GM21526 (cell line): ENCODE data around the gene MXD4.

Source experiments
- ATAC-seq: cut with Tn5 transposase; IDR thresholded peaks from one replicate; pipeline ENCODE4 v1.9.1; 2021; ENCODE audit warnings: moderate library complexity; ENCODE audit not compliant: unreplicated experiment, low FRiP score

Gene MXD4

GRCh38 chr4:2292646-2293108, 30.8 kb upstream of the MXD4 start:
- ATAC-seq = no peak

- ATAC-seq = no peak
Measured at GRCh38 chr4:2291705-2292645, 30.1 kb upstream of the MXD4 start.

DNA sequence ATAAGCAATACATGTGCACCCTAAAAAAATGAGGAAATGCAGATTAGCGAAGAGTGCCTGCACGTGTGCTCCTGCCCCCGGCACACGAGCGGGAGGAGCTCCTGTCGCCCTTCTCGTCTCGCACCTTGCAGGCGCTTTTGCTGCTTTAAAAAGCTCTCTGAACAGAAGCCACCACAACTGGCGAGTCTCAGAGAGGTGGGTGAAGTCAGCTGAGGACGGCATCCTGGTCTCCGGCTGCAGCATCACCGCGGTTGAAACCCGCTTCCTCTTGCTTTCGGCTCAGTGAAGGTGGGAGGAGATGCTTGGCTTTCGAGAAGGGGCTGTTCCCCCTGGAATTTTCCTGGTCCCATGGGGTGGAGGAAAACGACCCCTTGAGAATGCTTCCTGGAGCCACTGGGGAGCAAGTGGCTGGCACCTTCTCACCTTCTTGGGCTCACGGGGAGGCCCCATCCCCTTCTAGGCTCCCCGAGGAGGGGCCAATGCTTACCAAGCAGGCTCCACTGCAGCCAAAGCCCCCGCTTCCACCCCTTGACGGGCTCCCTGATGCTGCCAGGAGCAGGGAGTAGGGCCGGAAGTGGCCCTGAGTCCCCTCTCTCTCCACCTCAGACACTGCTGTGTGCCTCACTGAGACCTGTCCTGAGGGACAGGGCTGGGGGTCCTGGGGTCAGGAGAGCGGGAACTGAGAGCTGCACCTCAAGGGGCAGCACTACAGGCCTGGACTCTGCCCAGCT, 29.2 kb upstream of the MXD4 start:
- ATAC-seq = no peak

DNA sequence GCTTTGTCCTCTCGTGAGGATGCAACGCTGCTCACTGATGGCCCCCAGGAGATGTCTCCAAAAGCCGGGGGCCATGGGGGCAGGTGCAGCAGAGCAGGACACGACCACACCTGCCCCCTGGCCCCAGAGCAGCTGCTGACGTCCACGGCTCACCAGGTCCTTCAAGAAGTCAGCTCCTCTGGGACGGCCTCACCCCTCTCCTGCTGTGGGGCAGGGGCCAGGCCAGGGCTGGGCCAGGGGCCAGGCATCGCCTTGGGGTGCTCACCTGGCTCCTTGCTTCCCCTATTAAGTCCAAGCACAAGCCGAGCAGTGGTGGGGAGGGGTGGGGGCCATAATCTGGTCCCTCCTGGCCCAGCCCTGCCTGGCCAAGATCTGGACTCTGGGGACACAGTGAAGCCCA, 28.6 kb upstream of the MXD4 start:
- ATAC-seq = no peak

- ATAC-seq = no peak
Measured at GRCh38 chr4:2289955-2290333, 28.0 kb upstream of the MXD4 start.

GRCh38 chr4:2289311-2289954, 27.5 kb upstream of the MXD4 start:
- no peak for ATAC-seq

DNA sequence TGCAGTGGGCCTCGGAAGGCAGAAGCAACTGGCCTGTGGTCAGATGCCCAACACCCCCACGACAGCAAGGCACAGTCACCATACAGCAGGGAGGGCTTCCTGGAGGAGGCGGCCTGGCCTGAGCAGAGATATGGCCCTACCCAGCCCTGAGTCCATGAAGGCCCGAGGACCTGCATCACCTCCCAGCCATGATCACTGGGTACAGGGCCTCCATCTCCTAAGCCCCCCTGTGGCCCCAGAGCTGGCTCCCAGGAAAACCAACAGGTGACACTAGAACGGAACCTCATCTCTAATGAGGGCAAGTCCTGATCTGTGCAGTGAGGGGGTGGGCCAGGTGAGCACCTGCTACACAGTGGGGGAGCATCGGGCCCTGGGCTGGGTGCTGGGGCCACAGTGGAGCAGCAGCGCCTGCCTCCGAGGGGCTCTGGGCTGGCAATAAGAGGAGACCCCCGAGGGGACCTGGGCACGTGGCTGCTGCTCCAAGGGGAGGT, 26.2 kb upstream of the MXD4 start:
- no peak for ATAC-seq

GRCh38 chr4:2287594-2287915, 25.6 kb upstream of the MXD4 start:
- no peak for ATAC-seq

GRCh38 chr4:2286904-2287593, 25.1 kb upstream of the MXD4 start:
- no peak for ATAC-seq

GRCh38 chr4:2285613-2286381, 23.9 kb upstream of the MXD4 start:
- ATAC-seq = no peak

DNA sequence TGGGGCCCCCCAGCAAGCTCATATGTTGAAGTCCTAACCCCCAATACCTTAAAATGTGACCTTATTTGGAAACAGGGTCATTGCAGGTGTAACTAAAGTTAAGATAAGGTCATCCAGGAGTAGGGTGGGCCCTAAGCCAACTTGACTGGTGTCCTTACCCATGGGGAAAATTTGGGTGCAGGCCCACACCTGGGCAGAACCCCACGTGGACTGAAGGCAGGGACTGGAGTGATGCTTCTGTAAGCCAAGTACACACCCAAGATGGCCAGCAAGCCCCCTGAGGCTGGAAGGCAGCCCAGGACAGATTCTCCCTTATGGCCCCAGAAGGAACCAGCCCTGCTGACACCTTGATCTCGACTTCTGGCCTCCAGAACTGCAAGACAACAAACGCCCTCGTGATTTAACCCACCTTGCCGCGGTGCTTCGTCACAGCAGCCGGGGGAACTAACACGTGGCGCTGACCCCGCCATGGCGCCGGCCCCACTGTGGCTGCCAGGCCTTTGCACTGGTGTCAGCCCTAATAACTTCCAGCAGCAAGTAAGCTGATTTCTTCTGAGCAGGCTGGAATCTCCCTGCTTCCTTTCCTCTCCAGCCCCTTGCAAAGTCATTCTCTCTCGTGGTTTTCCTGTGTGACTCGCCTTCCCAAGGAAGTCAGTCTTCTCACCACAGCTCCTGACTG, 23.2 kb upstream of the MXD4 start:
- no peak for ATAC-seq

- ATAC-seq = no peak
Measured at GRCh38 chr4:2284161-2284933, 22.4 kb upstream of the MXD4 start.

DNA sequence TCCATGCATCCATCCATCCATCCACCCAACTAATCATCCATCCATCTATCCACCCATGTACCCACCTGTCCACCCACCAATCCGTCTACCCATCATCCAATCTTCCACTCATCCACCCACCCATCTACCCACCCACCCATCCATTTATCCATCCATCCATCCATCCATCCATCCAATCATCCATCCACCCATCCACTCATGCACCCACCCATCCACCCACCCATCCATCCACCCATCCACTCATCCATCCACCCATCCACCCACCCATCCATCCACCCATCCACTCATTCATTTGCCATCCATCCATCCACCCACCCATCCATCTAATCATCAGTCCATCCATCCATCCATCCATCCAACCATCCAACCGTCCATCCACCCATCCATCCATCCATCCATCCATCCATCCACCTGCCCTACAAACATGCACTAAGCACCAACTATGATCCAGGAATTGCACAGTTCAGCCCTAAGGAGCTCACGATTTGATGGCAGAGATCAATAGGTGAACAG, 21.3 kb upstream of the MXD4 start:
- no peak for ATAC-seq

GRCh38 chr4:2281575-2282343, 19.9 kb upstream of the MXD4 start:
- peak; percentile 45 for ATAC-seq

DNA sequence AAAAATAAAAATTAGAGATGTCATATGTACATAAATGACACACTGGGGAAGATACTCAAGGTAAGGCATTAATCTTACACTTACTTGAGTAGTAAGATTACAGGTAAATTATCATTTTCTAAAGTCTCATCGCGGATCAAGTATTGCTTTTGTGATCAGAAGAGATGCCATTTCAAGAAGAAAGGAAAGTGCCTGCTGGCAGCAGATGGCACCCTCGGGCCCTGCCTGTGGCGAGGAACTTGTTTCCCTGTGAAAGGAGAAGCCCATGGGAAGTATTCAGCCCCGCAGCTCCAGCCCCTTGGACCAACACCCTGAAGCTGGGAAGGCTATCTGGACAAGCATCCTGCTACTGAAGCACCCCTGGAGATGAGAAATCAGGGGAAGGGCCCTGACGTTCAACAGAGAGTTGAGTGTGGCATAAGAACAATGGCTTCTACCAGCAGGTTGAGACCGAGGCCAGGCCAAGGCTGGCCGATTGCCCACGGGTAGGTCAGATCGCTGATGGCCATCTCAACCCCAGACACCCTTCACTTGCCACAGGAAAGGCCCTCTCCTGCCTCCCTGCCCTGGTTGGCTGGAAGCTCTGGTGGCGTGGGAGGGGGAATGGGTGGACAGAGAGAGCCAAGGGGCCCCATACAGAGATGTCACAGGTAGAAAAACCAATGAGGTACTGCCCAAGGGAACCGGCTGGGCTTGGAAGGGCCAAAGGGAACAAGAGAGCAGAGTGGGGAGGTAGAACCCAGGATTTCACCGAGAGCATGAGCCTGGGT, 18.8 kb upstream of the MXD4 start:
- no peak for ATAC-seq

DNA sequence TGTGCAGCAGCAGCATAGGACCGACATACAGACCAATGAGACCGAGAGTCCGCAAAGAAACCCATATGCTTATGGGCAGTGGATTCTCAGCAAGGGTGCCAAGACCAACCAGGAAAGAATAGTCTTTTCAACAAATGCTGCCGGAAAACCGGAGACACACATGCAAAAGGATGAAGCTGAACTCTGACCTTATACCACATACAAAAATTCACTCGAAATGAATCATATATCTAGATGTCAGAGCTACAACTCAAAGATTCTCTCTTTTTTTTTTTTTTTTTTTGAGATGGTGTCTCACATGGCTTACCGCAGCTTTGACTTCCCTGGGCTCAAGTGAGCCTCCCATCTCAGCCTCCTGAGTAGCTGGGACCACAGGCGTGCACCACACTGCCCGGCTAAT, 16.0 kb upstream of the MXD4 start:
- no peak for ATAC-seq
